K562 (cell line): Measurements from ENCODE around the gene LOXL4. TPM values are rescaled to one million over a fixed set of nuclear protein-coding genes. Genes with fewer than 3 reads are reported as not detected.

Experiments
- ATAC-seq: fragments of 200-7000 bp; cut with Tn5 transposase; 3 replicates; pipeline ENCODE4 v1.9.1; 2020; ENCODE audit warnings: moderate library complexity
- BruUV-seq: library from RNA; stranded (reverse); fragments of 400-500 nt; replicated peaks from 2 replicates; lab custom pipeline; 2021; lab: Mats Ljungman, UMichigan
- CTCF ChIA-PET: fragments of 300-600 bp; formaldehyde crosslinking; extraction: SDS; loops from one replicate; lab custom pipeline; 2021; ENCODE audit warnings: low intra/inter-chr PET ratio; lab: Yijun Ruan, JAX
- POLR2A ChIA-PET: fragments of 300-600, 350-650 bp; sonication (Branson Sonifier 250); formaldehyde crosslinking; extraction: SDS; loops from one replicate; lab custom pipeline; 2021; ENCODE audit warnings: antibody characterized with exemption, inconsistent platforms; lab: Yijun Ruan, JAX
- DNase-seq, 4 experiments: peaks; one replicate each; pipeline versions ENCODE4 v3.0.0 to v3.0.0-alpha.2; 2011 to 2018; ENCODE audit warnings: low spot score in 3 of 4, mixed read lengths in 3 of 4; ENCODE audit errors: extremely low read depth in 1 of 4
- FAIRE-seq: peaks from 2 replicates; lab custom pipeline; 2011; peaks lifted over from hg19 to GRCh38; lab: Jason Lieb, UNC
- H2AFZ ChIP-seq: 2 replicates; pipeline ENCODE4 v1.6.0; 2011; ENCODE audit warnings: low read depth, low read length, control low read depth, inconsistent platforms
- H3K27ac ChIP-seq: fragments of 200-600 bp; 3 replicates; pipeline ENCODE4 v1.8.0; 2011; ENCODE audit warnings: low read depth, mild to moderate bottlenecking, control low read depth, inconsistent platforms, low read length, moderate library complexity, mixed read lengths; ENCODE audit errors: extremely low read depth
- H3K27me3 ChIP-seq, 2 experiments: fragments of 300-600 bp in 1 of 2; 2 replicates in 1 of 2; 3 replicates in 1 of 2; pipeline versions ENCODE4 v1.6.0 to v1.8.0; 2011; ENCODE audit warnings: inconsistent platforms in 2 of 2, low read length in 2 of 2, mild to moderate bottlenecking in 1 of 2, mixed read lengths in 1 of 2, moderate library complexity in 1 of 2; ENCODE audit not compliant: control insufficient read depth in 2 of 2, insufficient read depth in 2 of 2
- H3K36me3 ChIP-seq: fragments of 300-600 bp; 3 replicates; pipeline ENCODE4 v1.8.0; 2011; ENCODE audit warnings: mild to moderate bottlenecking, low read length, inconsistent platforms; ENCODE audit not compliant: control insufficient read depth, insufficient read depth
- H3K4me1 ChIP-seq, 2 experiments: fragments of 200-600 bp in 1 of 2; replicated peaks in 1 of 2; 2 replicates in 1 of 2; 3 replicates in 1 of 2; pipeline versions ENCODE4 v1.5.1 to v1.8.0; 2011; ENCODE audit warnings: inconsistent platforms in 2 of 2, low read length in 2 of 2, mild to moderate bottlenecking in 1 of 2, mixed read lengths in 1 of 2, moderate library complexity in 1 of 2; ENCODE audit not compliant: control insufficient read depth in 2 of 2, insufficient read depth in 2 of 2
- H3K4me2 ChIP-seq: 2 replicates; pipeline ENCODE4 v1.6.1; 2011; ENCODE audit warnings: low read length, control low read depth, inconsistent platforms, mixed read lengths; ENCODE audit not compliant: insufficient read depth
- H3K4me3 ChIP-seq: fragments of 200-600 bp; sonication (generic), shearing (Covaris generic); 2 replicates; pipeline ENCODE4 v1.5.1; 2016; ENCODE audit warnings: control low read depth, inconsistent platforms
- H3K79me2 ChIP-seq: fragments of 200-600 bp; 3 replicates; pipeline ENCODE4 v1.8.0; 2011; ENCODE audit warnings: low read length, inconsistent platforms; ENCODE audit not compliant: control insufficient read depth, insufficient read depth
- H3K9ac ChIP-seq, 2 experiments: 2 replicates each; pipeline versions ENCODE4 v1.6.0 to v1.6.1; 2011; ENCODE audit warnings: low read depth in 2 of 2, low read length in 2 of 2, control low read depth in 1 of 2, inconsistent platforms in 1 of 2, mild to moderate bottlenecking in 1 of 2, mixed read lengths in 1 of 2; ENCODE audit not compliant: insufficient read depth in 1 of 2
- H3K9me1 ChIP-seq: one replicate; pipeline ENCODE4 v1.6.0; 2011; ENCODE audit warnings: inconsistent platforms, mild to moderate bottlenecking, low read length, moderate library complexity; ENCODE audit not compliant: control insufficient read depth, insufficient read depth
- H3K9me3 ChIP-seq: replicated peaks from 2 replicates; pipeline ENCODE4 v1.5.1; 2011; ENCODE audit warnings: low read depth, low read length, inconsistent platforms; ENCODE audit not compliant: control insufficient read depth, insufficient read depth
- H4K20me1 ChIP-seq: replicated peaks from 2 replicates; pipeline ENCODE4 v1.6.1; 2011; ENCODE audit warnings: low read length, inconsistent platforms, mixed read lengths; ENCODE audit not compliant: control insufficient read depth, insufficient read depth
- CEBPG ChIP-seq, 3 experiments: fragments of 200-800 bp in 1 of 3; sonication (Bioruptor generic) in 1 of 3; sonication (generic) in 1 of 3; formaldehyde crosslinking in 1 of 3; IDR thresholded peaks in 2 of 3; conservative IDR thresholded peaks in 1 of 3; 2 replicates each; pipeline versions ENCODE4 v1.6.1 to v1.8.0; 2016 to 2022; ENCODE audit warnings: missing compliant biosample characterization in 2 of 3, missing genetic modification characterization in 2 of 3, mild to moderate bottlenecking in 1 of 3, missing genetic modification reagents in 1 of 3
- ETV5 ChIP-seq: sonication (generic); formaldehyde crosslinking; IDR thresholded peaks from 2 replicates; pipeline ENCODE4 v1.4.0; 2020; ENCODE audit warnings: low read depth, mild to moderate bottlenecking, missing genetic modification reagents
- GABPA ChIP-seq: fragments of 200-800 bp; sonication (Bioruptor generic); conservative IDR thresholded peaks from 2 replicates; pipeline ENCODE4 v1.6.1; 2016; ENCODE audit warnings: low read depth, missing genetic modification characterization, missing compliant biosample characterization
- HDAC8 ChIP-seq: fragments of 450-650 bp; IDR thresholded peaks from 2 replicates; pipeline ENCODE4 v1.6.1; 2016; ENCODE audit warnings: mild to moderate bottlenecking, missing genetic modification characterization, moderate library complexity, missing compliant biosample characterization
- HDGF ChIP-seq: fragments of 450-650 bp; IDR thresholded peaks from 2 replicates; pipeline ENCODE4 v1.6.1; 2016
- KAT8 ChIP-seq: fragments of 450-650 bp; IDR thresholded peaks from 2 replicates; pipeline ENCODE4 v1.6.1; 2016; ENCODE audit warnings: low read depth, mild to moderate bottlenecking
- MAFG ChIP-seq: fragments of 450-650 bp; conservative IDR thresholded peaks from 2 replicates; pipeline ENCODE4 v1.6.1; 2016; ENCODE audit warnings: missing genetic modification characterization, missing compliant biosample characterization
- MYBL2 ChIP-seq, 2 experiments: fragments of 450-650 bp in 1 of 2; sonication (generic) in 1 of 2; formaldehyde crosslinking in 1 of 2; IDR thresholded peaks; 2 replicates each; pipeline versions ENCODE4 v1.6.1 to v1.8.1; 2017 to 2022; ENCODE audit warnings: borderline replicate concordance in 1 of 2, inconsistent platforms in 1 of 2, low read depth in 1 of 2, mild to moderate bottlenecking in 1 of 2, missing genetic modification reagents in 1 of 2, moderate library complexity in 1 of 2
- NR3C1 ChIP-seq: sonication (generic); formaldehyde crosslinking; IDR thresholded peaks from 2 replicates; pipeline ENCODE4 v1.8.1; 2022; ENCODE audit warnings: missing genetic modification reagents
- SIN3A ChIP-seq, 2 experiments: fragments of 150-350 bp in 1 of 2; IDR thresholded peaks; 2 replicates each; pipeline ENCODE4 v1.6.1; 2011 to 2016; ENCODE audit warnings: borderline replicate concordance in 2 of 2, low read depth in 2 of 2, low read length in 2 of 2, mild to moderate bottlenecking in 2 of 2, moderate library complexity in 2 of 2; ENCODE audit not compliant: control insufficient read depth in 1 of 2
- SMAD1 ChIP-seq: fragments of 150-350 bp; IDR thresholded peaks from 2 replicates; pipeline ENCODE4 v1.6.1; 2014; ENCODE audit warnings: low read length, low read depth; ENCODE audit not compliant: partially characterized antibody
- SP1 ChIP-seq: sonication (generic); formaldehyde crosslinking; IDR thresholded peaks from 2 replicates; pipeline ENCODE4 v1.8.1; 2022; ENCODE audit warnings: mild to moderate bottlenecking, missing genetic modification reagents
- SUPT5H ChIP-seq: fragments of 450-650 bp; IDR thresholded peaks from 2 replicates; pipeline ENCODE4 v1.6.1; 2016
- ZNF124 ChIP-seq: sonication (generic); formaldehyde crosslinking; IDR thresholded peaks from 2 replicates; pipeline ENCODE4 v1.8.1; 2022; ENCODE audit warnings: missing genetic modification reagents
- ZNF384 ChIP-seq: IDR thresholded peaks from 2 replicates; pipeline ENCODE4 v1.6.1; 2012; ENCODE audit warnings: low read depth, low read length, improper control_type of control experiment
- ZNF592 ChIP-seq: fragments of 450-650 bp; IDR thresholded peaks from 2 replicates; pipeline ENCODE4 v1.6.1; 2017; ENCODE audit warnings: antibody characterized with exemption, mild to moderate bottlenecking
- ZNF740 ChIP-seq, 3 experiments: fragments of 200-800 bp in 1 of 3; sonication (Bioruptor generic) in 1 of 3; sonication (generic) in 1 of 3; formaldehyde crosslinking in 1 of 3; IDR thresholded peaks; 2 replicates each; pipeline versions ENCODE4 v1.6.1 to v1.8.0; 2016 to 2022; ENCODE audit warnings: mild to moderate bottlenecking in 2 of 3, missing compliant biosample characterization in 2 of 3, missing genetic modification characterization in 2 of 3, missing genetic modification reagents in 1 of 3
- ZNF77 ChIP-seq: fragments of 250-450 bp; sonication (Bioruptor Pico); IDR thresholded peaks from 2 replicates; pipeline ENCODE4 v1.5.0; 2020
- WGBS: fragments of 100-300 bp; shearing (Covaris generic); methylation state at CpG from one replicate; pipeline ENCODE4 v1.1.6; 2016; ENCODE audit warnings: low coverage, mixed read lengths; ENCODE audit not compliant: insufficient coverage; ENCODE audit errors: missing lambda C conversion rate; 5-methylcytosine and 5-hydroxymethylcytosine counted together
- in situ Hi-C: fragments of 300-500 bp; cut with MboI; formaldehyde crosslinking; loops from 4 replicates; pipeline ENCODE4 v1.15.0; 2018; ENCODE audit warnings: inconsistent platforms, mixed read lengths
- intact Hi-C: fragments of 100-400 bp; cut with micrococcal nuclease; formaldehyde crosslinking; loops from 2 replicates; pipeline ENCODE4 v1.14.2; 2022
- polyA plus RNA-seq, 8 experiments: library from polyadenylated mRNA; depleted of rRNA in 4 of 8; stranded (reverse) in 5 of 8; unstranded in 3 of 8; fragments of >200 nt; fragmentation: Nextera tagmentation in 2 of 8; fragmentation: Illumina TruSeq in 1 of 8; extraction: Ambion mirVana in 2 of 8; extraction: Trizol in 1 of 8; gene quantifications; 2 replicates each; pipeline versions ENCODE4 v1.2.1 to v1.2.3, GENCODE V29; 2011 to 2014; ENCODE audit warnings: inconsistent platforms in 1 of 8, missing spikeins in 1 of 8
- total RNA-seq, 7 experiments: library from RNA; depleted of rRNA in 6 of 7; stranded (reverse); fragments of >200 nt in 6 of 7; fragmentation: Illumina TruSeq in 2 of 7; extraction: Trizol in 2 of 7; gene quantifications; 2 replicates each; pipeline versions ENCODE4 v1.2.1 to v1.2.3, GENCODE V29; 2011 to 2021; ENCODE audit warnings: low replicate concordance in 1 of 7

LOXL4 gene
- total and polyA plus RNA-seq, 9 of the 15 experiments (the other 6 are each of a cell fraction or from before 2014, with no cell fraction given), result 0.03 to 0.35 (median 0.05) TPM; not detected in 3

GRCh38 chr10:98289802-98290209 is 21.8 kb upstream of the LOXL4 start:
- no peak for FAIRE-seq

More at GRCh38 chr10:98289802-98290209, 21.8 kb upstream of the LOXL4 start:
- Histone ChIP-seq H4K20me1 (no peaks in the 10 kb centered on the region), H3K27me3 (peaks cover 15 to 54% of the 10 kb centered on the region in 2 experiments; a peak in 3 of 5 replicates), H3K4me3 (no peak overlapping the region), H3K9me1 (no peaks in the 10 kb centered on the region), H3K27ac (no peak overlapping the region), H3K9ac (no peak overlapping the region), H3K36me3 (no peaks in the 10 kb centered on the region), H3K4me1 (no peaks in the 10 kb centered on the region), H3K4me2 (no peak overlapping the region), H3K9me3 (no peaks in the 10 kb centered on the region), H3K79me2 (no peaks in the 10 kb centered on the region), H2AFZ (no peak overlapping the region)
- ATAC-seq (no peak), DNase-seq (no peak)
- intact Hi-C loops, result no loop called here
- no TSS peak for BruUV-seq
- CTCF ChIA-PET, result no interaction called here
- in situ Hi-C loops, result no loop called here
- POLR2A ChIA-PET, result no interaction called here
- no peak for TF ChIP-seq ZNF384
- no peak for TF ChIP-seq SIN3A (IDR thresholded peaks at IDR 0.05; ENCODE audit: borderline replicate concordance in 2 of 2, control insufficient read depth in 1 of 2, low read depth in 2 of 2, low read length in 2 of 2)
- no peak for TF ChIP-seq ZNF124 (CRISPR knock-in tag)
- TF ChIP-seq HDAC8 (tag), result no peak
- TF ChIP-seq NR3C1 (CRISPR knock-in tag), result no peak
- TF ChIP-seq GABPA (tag), result no peak
- no peak for TF ChIP-seq KAT8
- TF ChIP-seq HDGF, result no peak
- no peak for TF ChIP-seq CEBPG (CRISPR knock-in tag; IDR thresholded peaks at IDR 0.05)
- no peak for TF ChIP-seq CEBPG (tag; conservative IDR thresholded peaks at IDR 0.05 in 1 of 2, IDR thresholded peaks at IDR 0.05 in 1 of 2)
- TF ChIP-seq ZNF740 (CRISPR knock-in tag; IDR thresholded peaks at IDR 0.05), result no peak
- no peak for TF ChIP-seq ZNF740 (tag; IDR thresholded peaks at IDR 0.05)
- no peak for TF ChIP-seq ZNF592
- TF ChIP-seq MAFG (tag), result no peak
- no peak for TF ChIP-seq ZNF77 (CRISPR knock-in tag)
- TF ChIP-seq SP1 (CRISPR knock-in tag), result no peak
- no peak for TF ChIP-seq ETV5
- TF ChIP-seq SMAD1, result no peak
- TF ChIP-seq SUPT5H, result no peak
- TF ChIP-seq MYBL2 (IDR thresholded peaks at IDR 0.05; ENCODE audit: low read depth), result no peak
- no peak for TF ChIP-seq MYBL2 (CRISPR knock-in tag; IDR thresholded peaks at IDR 0.05; ENCODE audit: borderline replicate concordance)
- WGBS, result 3% methylated on average over 7 of the region's 10 CpGs
